Body of pancreas (tissue), 4 donors: Measurements from ENCODE around the gene TPM2. TPM values are rescaled to one million over a fixed set of nuclear protein-coding genes. Genes with fewer than 3 reads are reported as not detected.

Experiments
- ATAC-seq: fragments of 150-250 bp; one replicate; pipeline ENCODE4 v1.9.1; 2016
- DNase-seq, 4 donors: peaks; one replicate each; pipeline ENCODE4 v3.0.0-alpha.2; 2019
- H3K27ac ChIP-seq, 4 donors: fragments of 200-600 bp; sonication (generic); 1 replicate in 3 of 4; 2 replicates in 1 of 4; pipeline versions ENCODE4 v1.5.1 to v1.6.1; 2016 to 2019; ENCODE audit warnings: mild to moderate bottlenecking in 1 of 4, mixed read lengths in 1 of 4, moderate library complexity in 1 of 4
- H3K27me3 ChIP-seq, 2 donors: fragments of 200-600 bp; sonication (generic); one replicate each; pipeline ENCODE4 v1.6.0; 2016; ENCODE audit warnings: mild to moderate bottlenecking in 1 of 2
- H3K36me3 ChIP-seq, 2 donors: fragments of 200-600 bp; sonication (generic); replicated peaks in 1 of 2; 2 replicates each; pipeline ENCODE4 v1.5.1; 2016; ENCODE audit warnings: low read depth in 2 of 2; ENCODE audit not compliant: insufficient read depth in 1 of 2
- H3K4me1 ChIP-seq: fragments of 200-600 bp; sonication (generic); one replicate; pipeline ENCODE4 v1.6.0; 2016
- H3K4me3 ChIP-seq, 2 donors: fragments of 200-600 bp; sonication (generic); 1 replicate in 1 of 2; 2 replicates in 1 of 2; pipeline ENCODE4 v1.5.1; 2016 to 2019
- H3K9me3 ChIP-seq, 3 donors: fragments of 200-600 bp; sonication (generic); 1 replicate in 2 of 3; 2 replicates in 1 of 3; pipeline ENCODE4 v1.5.1; 2016
- CTCF ChIP-seq, 7 experiments: fragments of 450-650 bp in 4 of 7; fragments of 200-600 bp in 3 of 7; sonication (generic) in 3 of 7; IDR thresholded peaks; one replicate each; pipeline ENCODE4 v1.5.1; 2016 to 2019; ENCODE audit warnings: antibody characterized with exemption in 7 of 7
- POLR2A ChIP-seq, 3 donors: fragments of 450-650 bp; IDR thresholded peaks; one replicate each; pipeline ENCODE4 v1.6.1; 2016; ENCODE audit warnings: antibody characterized with exemption in 3 of 3, mild to moderate bottlenecking in 2 of 3
- WGBS, 2 donors: methylation state at CpG; one replicate each; pipeline ENCODE4 v1.1.5; 2017; 5-methylcytosine and 5-hydroxymethylcytosine counted together
- intact Hi-C: fragments of 100-400 bp; cut with DNase I; formaldehyde crosslinking; loops from one replicate; pipeline ENCODE4 v1.15.1; 2023
- total RNA-seq, 2 donors: library from RNA; depleted of rRNA; stranded (reverse); fragments of >200 nt; gene quantifications; one replicate each; pipeline ENCODE4 v1.1.0, GENCODE V29; 2016

The TPM2 gene
- total RNA-seq, 2 donors from 2014 or later, result 75.8 to 132 TPM

GRCh38 chr9:35723908-35724307 lies 34.2 kb upstream of the TPM2 start:
- no peak overlapping the region for H3K4me3 ChIP-seq
- DNase-seq (no peak), ATAC-seq (no peak)
- intact Hi-C loops, result no loop called here
- WGBS, 2 donors, result 91 to 95% methylated on average over 4 to 8 of the region's 8 CpGs
- TF ChIP-seq CTCF (IDR thresholded peaks at IDR 0.05), result no peak
- no peak for TF ChIP-seq POLR2A (IDR thresholded peaks at IDR 0.05)
- H3K9me3 ChIP-seq, result no peaks in the 10 kb centered on the region
- H3K27ac ChIP-seq, result no peak overlapping the region
- peaks cover 14% of the 10 kb centered on the region for H3K4me1 ChIP-seq
- peaks cover 14 to 56% of the 10 kb centered on the region in 2 donors for H3K36me3 ChIP-seq
- no peaks in the 10 kb centered on the region for H3K27me3 ChIP-seq

- Histone ChIP-seq H3K27ac (no peak overlapping the region), H3K4me3 (no peak overlapping the region), H3K4me1 (peaks cover 9% of the 10 kb centered on the region), H3K27me3 (no peaks in the 10 kb centered on the region), H3K9me3 (no peaks in the 10 kb centered on the region), H3K36me3 (peaks cover 14 to 61% of the 10 kb centered on the region in 2 donors)
- WGBS, 2 donors, result 87 to 89% methylated on average over 2 of the region's 2 CpGs
- TF ChIP-seq CTCF (IDR thresholded peaks at IDR 0.05) (no peak), POLR2A (IDR thresholded peaks at IDR 0.05) (no peak)
- DNase-seq (no peak), ATAC-seq (no peak)
- intact Hi-C loops, result no loop called here
These were observed 33.7 kb upstream of the TPM2 start for GRCh38 chr9:35723426-35723825.

GRCh38 chr9:35719546-35719945 lies 29.8 kb upstream of the TPM2 start:
- Histone ChIP-seq H3K27ac (no peak overlapping the region), H3K4me1 (no peaks in the 10 kb centered on the region), H3K27me3 (no peaks in the 10 kb centered on the region), H3K36me3 (peaks cover 18 to 86% of the 10 kb centered on the region in 2 donors), H3K9me3 (no peaks in the 10 kb centered on the region), H3K4me3 (no peak overlapping the region)
- ATAC-seq (no peak), DNase-seq (no peak)
- WGBS, 2 donors, result 94 to 95% methylated on average over 4 of the region's 4 CpGs
- intact Hi-C loops, result no loop called here
- TF ChIP-seq CTCF (IDR thresholded peaks at IDR 0.05) (no peak), POLR2A (IDR thresholded peaks at IDR 0.05) (no peak)

GRCh38 chr9:35718721-35719511 lies 29.2 kb upstream of the TPM2 start:
- no peak for ATAC-seq
- Histone ChIP-seq H3K27ac (no peak overlapping the region), H3K9me3 (no peaks in the 10 kb centered on the region), H3K4me1 (no peaks in the 10 kb centered on the region), H3K4me3 (no peak overlapping the region), H3K36me3 (peaks cover 11 to 86% of the 10 kb centered on the region in 2 donors), H3K27me3 (no peaks in the 10 kb centered on the region)
- intact Hi-C loops, result no loop called here
- DNase-seq, result no peak
- TF ChIP-seq POLR2A (IDR thresholded peaks at IDR 0.05) (no peak), CTCF (IDR thresholded peaks at IDR 0.05) (no peak)
- WGBS, 2 donors, result 88 to 93% methylated on average over 10 to 15 of the region's 15 CpGs
